ENCODE measurements around the gene CARS1.

The CARS1 gene

DNA sequence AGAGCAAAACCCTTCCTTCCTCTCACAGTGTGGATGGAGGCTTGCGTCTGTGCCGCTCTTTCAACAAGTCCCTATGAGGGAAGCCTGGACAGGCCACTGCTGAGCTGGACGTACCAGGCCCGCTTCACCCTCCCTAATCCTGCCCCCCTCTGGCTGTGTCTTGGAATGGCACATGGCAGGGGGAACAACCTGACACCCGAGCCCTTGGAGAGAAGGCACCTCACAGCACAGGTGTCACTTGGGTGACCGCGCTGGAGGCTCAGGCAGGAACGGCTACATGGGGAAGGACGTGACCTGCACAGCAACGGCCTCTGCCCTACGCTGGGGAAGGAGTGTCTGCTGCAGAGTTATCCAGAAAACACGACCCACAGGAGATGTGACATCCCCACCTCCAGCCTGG, 11.0 kb downstream of the CARS1 start:
- DNase-seq = no peak
- H3K36me3 Mint-ChIP-seq (ENCODE audit: insufficient read depth) = peaks cover 18% of the 10 kb centered on the region
- no peak overlapping the region for H3K27ac Mint-ChIP-seq
- no peaks in the 10 kb centered on the region for H3K27me3 Mint-ChIP-seq
- no peaks in the 10 kb centered on the region for H3K9me3 Mint-ChIP-seq
- no peak overlapping the region for H3K4me3 Mint-ChIP-seq
- peaks cover 24 to 39% of the 10 kb centered on the region in 2 donors for H3K4me1 Mint-ChIP-seq (ENCODE audit: low read depth in 2 of 2)
- no peak for ATAC-seq (replicated peaks)

DNA sequence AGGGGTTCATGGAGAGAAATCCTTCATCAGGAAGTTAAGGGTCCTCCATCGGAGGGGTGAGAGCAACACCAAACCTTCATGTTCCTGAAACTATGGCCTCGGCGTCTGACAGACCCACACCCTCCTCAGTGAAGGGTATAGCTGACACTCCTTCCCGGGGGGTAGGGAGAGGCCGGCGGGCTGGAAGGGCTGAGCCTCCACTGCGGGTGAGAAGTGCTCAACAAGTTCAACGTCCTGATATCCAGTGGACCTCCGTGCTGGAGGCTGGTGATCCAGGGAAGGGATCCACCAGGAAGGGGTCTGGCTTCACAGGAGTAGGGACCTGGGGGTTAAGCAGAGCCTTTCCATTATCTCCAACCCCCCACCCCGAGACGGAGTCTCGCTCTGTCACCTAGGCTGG, 12.3 kb downstream of the CARS1 start:
- H3K9me3 Mint-ChIP-seq = no peaks in the 10 kb centered on the region
- no peak overlapping the region for H3K4me3 Mint-ChIP-seq
- H3K4me1 Mint-ChIP-seq (ENCODE audit: low read depth in 2 of 2) = peaks cover 12 to 26% of the 10 kb centered on the region in 2 donors
- no peaks in the 10 kb centered on the region for H3K27me3 Mint-ChIP-seq
- peak overlapping the region; percentile 66 to 69 for H3K27ac Mint-ChIP-seq
- H3K36me3 Mint-ChIP-seq (ENCODE audit: insufficient read depth) = peaks cover 21% of the 10 kb centered on the region
- ATAC-seq (replicated peaks) = no peak
- DNase-seq = no peak

DNA sequence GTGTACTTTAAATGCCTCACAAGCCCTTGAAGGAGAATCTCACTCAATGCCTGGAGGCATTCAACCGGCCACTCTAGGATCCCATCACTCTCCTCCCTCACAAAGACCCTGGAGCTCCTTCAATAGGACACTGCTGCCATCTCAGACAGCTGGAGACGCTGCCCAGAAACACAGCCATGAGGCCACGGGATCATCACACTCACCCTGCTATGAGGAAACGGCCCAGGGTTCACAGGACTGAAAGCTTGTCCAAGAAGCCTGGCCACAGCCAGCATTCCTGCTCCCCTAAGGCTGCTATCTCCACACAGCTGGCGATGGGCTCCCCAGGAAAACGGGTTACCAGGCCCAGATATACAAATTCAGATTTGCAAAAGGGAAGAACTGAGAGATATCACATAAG, 13.2 kb downstream of the CARS1 start:
- Mint-ChIP-seq H3K27me3 (no peaks in the 10 kb centered on the region), H3K4me1 (ENCODE audit: low read depth in 2 of 2) (peaks cover 4 to 18% of the 10 kb centered on the region in 2 donors), H3K36me3 (ENCODE audit: insufficient read depth) (peaks cover 23% of the 10 kb centered on the region), H3K27ac (peak overlapping the region; percentile 66 to 69), H3K9me3 (no peaks in the 10 kb centered on the region), H3K4me3 (no peak overlapping the region)
- DNase-seq (no peak), ATAC-seq (replicated peaks) (no peak)

DNA sequence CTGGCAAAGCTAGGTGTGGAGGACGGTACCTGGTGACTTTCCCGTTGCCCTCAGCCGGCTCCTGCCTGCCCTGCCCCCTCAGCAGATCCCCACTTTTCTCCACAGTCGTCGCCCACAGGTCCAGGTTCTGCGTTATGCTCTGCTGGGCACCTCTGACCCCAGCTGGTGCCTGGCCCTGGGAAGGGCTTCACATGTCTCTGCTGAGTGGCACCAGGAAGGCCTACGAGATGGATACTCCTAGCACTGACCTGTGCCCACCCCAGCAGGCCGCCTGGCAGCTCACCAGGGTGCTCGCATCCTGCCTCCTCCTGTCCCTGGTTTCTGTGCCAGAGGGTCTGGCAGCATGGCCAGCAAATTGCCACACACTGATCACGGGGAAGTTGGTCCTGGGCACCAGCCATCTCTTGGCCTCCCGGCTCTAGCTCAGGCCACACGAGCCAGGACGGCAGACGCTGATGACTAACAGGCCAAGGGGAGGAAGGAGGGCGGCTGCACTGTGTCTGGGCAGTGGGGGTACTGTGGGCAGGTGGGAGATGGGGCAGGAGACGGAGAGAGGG, 13.8 kb downstream of the CARS1 start:
- no peaks in the 10 kb centered on the region for H3K9me3 Mint-ChIP-seq
- DNase-seq (no peak), ATAC-seq (replicated peaks) (no peak)
- H3K27me3 Mint-ChIP-seq = no peaks in the 10 kb centered on the region
- H3K4me3 Mint-ChIP-seq = no peak overlapping the region
- peaks cover 4 to 18% of the 10 kb centered on the region in 2 donors for H3K4me1 Mint-ChIP-seq (ENCODE audit: low read depth in 2 of 2)
- peak overlapping the region; percentile 66 to 69 for H3K27ac Mint-ChIP-seq
- peaks cover 28% of the 10 kb centered on the region for H3K36me3 Mint-ChIP-seq (ENCODE audit: insufficient read depth)

DNA sequence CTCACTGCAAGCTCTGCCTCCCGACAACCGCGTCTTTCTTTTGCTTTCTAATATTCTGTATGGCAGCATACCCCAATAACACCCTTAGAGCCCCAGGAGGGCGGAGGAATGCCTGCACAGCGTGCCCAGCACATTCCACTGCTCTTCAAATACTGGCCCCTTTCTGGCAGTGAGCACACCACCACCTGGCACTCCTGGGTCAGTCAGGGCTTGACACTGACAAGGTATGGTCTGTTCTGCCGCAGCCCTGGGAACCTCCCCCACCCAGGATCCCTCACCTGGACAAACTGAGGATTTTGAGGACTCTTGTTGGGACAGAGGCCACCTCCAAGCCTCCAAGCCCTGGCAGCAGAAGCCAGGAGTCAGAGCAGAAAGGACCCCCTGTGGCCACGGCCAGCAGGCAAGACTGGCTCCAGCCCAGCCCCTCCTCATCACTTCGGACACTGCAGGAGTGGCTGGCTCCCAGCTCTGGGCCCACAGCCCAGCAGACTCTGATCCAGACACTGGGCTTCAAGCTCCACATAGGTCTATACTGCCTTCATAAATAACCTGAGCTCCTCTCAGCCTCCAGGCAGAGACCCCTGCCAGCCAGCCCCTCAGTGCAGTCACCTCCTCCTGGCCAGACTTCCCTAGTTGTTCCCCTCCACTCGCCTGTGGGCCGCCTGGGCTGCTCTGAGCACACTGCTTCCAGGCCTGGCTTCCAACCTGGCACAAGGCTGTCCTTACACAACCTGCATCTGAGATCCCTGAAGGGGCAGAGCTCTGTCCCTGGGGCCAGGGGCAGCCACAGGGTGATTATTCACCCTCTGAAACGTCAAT, 14.5 kb downstream of the CARS1 start:
- Mint-ChIP-seq H3K4me3 (no peak overlapping the region), H3K36me3 (ENCODE audit: insufficient read depth) (peaks cover 32% of the 10 kb centered on the region), H3K9me3 (no peaks in the 10 kb centered on the region), H3K27ac (peak overlapping the region; percentile 66 to 69), H3K4me1 (ENCODE audit: low read depth in 2 of 2) (peaks cover 4 to 20% of the 10 kb centered on the region in 2 donors), H3K27me3 (no peaks in the 10 kb centered on the region)
- ATAC-seq (replicated peaks) = no peak
- no peak for DNase-seq

DNA sequence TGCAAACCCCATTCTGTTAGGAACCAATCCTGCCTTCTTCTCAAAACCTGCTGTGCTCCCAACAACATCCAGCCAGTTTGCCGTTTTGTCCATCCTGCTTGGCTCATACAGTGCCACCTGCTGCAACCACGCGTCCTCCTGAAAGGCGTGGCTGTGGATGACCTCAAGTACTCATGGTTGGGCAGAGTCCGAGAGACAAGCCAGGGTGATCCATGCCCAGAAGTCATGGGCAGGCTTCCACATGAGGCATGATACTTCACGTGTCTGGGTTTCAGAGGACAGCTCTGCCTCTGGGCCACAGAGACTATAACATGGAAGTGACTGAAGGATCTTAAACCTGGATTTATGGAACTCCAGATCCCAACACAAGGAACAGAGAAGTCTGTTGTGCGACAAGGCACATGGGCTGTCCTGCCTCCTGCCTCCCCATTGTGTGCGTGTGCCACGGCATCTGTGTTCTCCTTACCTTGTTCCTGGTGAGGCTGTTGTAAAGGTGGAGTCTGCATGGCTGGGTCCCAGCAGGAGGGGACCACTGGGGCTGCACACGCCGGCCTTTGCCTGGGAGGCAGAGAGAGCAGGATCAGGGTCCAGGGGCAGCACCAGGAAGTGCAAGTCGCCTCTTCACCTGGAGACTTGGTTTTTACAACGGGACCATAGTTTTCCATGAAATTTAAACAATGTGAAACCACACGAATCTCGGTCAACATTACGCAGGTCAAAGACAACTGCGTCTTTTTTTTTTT, 15.4 kb downstream of the CARS1 start:
- peaks cover 11 to 26% of the 10 kb centered on the region in 2 donors for H3K4me1 Mint-ChIP-seq (ENCODE audit: low read depth in 2 of 2)
- H3K36me3 Mint-ChIP-seq (ENCODE audit: insufficient read depth) = peaks cover 41% of the 10 kb centered on the region
- ATAC-seq (replicated peaks) = no peak
- no peaks in the 10 kb centered on the region for H3K27me3 Mint-ChIP-seq
- no peak overlapping the region for H3K27ac Mint-ChIP-seq
- H3K9me3 Mint-ChIP-seq = no peaks in the 10 kb centered on the region
- DNase-seq = no peak
- no peak overlapping the region for H3K4me3 Mint-ChIP-seq

DNA sequence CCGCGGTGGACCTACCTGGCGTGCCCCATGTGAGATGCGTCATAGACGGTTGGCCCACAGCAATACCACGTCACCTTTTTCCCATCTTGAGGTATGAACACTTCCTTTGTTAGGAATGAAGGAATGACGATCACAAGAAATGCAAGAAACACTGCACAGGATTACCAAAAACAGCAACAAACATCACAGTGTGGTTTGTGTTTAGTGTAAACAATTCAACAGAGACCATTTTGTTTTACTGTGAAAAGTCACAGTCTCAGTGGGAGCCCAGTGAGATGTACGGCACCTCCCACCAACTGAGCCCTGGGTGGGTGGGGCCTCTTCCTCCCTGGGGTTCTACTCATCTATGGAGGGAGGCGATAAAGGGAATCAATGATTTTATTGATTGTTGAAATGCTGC, 16.3 kb downstream of the CARS1 start:
- H3K36me3 Mint-ChIP-seq (ENCODE audit: insufficient read depth) = peaks cover 51% of the 10 kb centered on the region

DNA sequence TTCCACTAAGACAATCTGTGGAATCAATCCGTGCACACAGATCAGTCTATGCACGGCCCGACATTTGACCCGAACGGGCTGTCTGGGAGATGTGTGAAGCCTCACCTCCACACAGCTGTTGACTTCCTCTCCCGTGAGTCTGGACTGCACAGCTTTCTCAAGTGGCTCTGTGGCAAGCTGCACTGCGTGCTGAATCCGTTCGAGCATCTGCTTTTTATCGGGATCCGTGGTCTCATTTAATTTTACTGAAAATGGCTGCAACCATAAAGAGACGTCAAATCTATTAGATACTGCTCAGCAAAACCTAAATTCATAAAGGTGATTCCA, 19.3 kb downstream of the CARS1 start:
- H3K36me3 Mint-ChIP-seq (ENCODE audit: insufficient read depth) = peaks cover 64% of the 10 kb centered on the region
- DNase-seq (no peak), ATAC-seq (replicated peaks) (no peak)
- H3K27me3 Mint-ChIP-seq = no peaks in the 10 kb centered on the region
- H3K9me3 Mint-ChIP-seq = no peaks in the 10 kb centered on the region
- H3K27ac Mint-ChIP-seq = peak overlapping the region in 1 of 2 donors; percentile 66
- H3K4me1 Mint-ChIP-seq (ENCODE audit: low read depth in 2 of 2) = peaks cover 14 to 20% of the 10 kb centered on the region in 2 donors
- H3K4me3 Mint-ChIP-seq = no peak overlapping the region

More for the DNA sequence above, 16.3 kb downstream of the CARS1 start:
- Mint-ChIP-seq H3K4me1 (ENCODE audit: low read depth in 2 of 2) (peaks cover 17 to 33% of the 10 kb centered on the region in 2 donors), H3K27me3 (no peaks in the 10 kb centered on the region), H3K9me3 (no peaks in the 10 kb centered on the region), H3K27ac (peak overlapping the region in 1 of 2 donors; percentile 32), H3K4me3 (no peak overlapping the region)
- ATAC-seq (replicated peaks) (no peak), DNase-seq (no peak)

DNA sequence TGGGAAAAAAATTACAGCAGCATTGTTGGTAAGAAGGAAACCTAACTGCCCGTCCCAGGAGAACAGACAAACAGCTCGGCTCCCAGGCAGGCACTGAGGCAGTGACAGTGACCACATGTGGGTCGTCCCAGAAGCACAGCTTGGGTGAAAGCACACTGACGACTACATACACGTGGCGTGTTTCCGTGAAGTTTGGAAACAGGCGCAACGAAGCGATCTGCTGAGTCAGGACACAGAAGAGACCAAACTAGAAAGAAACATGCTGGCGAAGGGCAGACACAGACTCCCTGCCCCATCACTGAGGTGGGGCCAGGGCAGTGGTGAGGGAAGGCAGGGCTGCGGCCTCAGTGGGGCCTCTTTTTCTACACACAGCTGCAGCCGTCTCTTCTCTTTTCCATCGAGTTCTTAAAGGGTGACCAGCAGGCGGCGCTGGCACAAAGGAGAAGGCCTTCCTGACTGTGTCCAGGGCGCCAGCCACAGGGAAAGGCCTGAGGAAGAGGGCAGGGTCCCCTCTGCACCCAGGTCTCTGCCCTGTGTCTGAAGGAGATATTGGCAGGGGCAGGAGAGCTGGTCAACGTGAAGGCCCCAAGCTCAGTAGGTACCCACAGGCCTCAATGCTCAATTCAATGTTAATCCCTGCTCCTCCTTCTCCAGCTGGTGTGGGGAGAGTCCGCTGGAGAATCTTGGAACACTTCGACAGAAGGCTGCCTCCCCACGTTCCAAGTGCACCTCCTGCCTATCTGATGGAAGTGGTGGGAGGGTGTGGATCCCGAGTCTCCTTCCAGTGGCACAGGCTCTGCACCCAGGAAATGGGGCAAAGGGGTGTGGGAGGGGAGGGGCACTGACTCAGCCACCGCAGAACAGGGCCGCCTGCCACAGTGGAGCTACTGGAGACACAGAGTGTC, 19.9 kb downstream of the CARS1 start:
- Mint-ChIP-seq H3K4me1 (ENCODE audit: low read depth in 2 of 2) (peaks cover 18 to 20% of the 10 kb centered on the region in 2 donors), H3K27me3 (no peaks in the 10 kb centered on the region), H3K9me3 (no peaks in the 10 kb centered on the region), H3K4me3 (peak overlapping the region in 1 of 2 donors; percentile 19), H3K27ac (peak overlapping the region; percentile 44 to 66), H3K36me3 (ENCODE audit: insufficient read depth) (peaks cover 67% of the 10 kb centered on the region)
- ATAC-seq (replicated peaks) = peak; percentile 89
- DNase-seq = peak in 2 of 3 experiments; percentile 38 to 40

DNA sequence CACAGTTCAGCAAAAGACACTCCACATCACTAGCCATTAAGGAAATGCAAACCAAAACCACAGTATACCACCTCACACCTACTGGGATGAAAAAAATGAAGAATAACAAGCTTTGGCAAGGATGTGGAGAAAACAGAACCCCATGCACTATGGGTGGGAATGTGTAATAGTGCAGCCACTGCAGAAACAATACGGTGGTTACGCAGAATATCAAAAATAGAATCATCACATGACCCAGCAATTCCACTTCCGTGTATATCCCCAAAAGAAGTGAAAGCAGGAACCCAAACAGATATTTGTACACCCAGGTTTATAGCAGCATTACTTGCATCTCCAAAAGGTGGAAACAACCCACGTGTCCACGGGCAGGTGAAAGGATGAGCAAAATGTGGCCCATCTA, 20.8 kb downstream of the CARS1 start:
- H3K4me3 Mint-ChIP-seq = no peak overlapping the region
- H3K4me1 Mint-ChIP-seq (ENCODE audit: low read depth in 2 of 2) = peaks cover 22% of the 10 kb centered on the region in 2 donors
- H3K27ac Mint-ChIP-seq = peak overlapping the region in 1 of 2 donors; percentile 66
- no peak for DNase-seq
- H3K9me3 Mint-ChIP-seq = no peaks in the 10 kb centered on the region
- no peaks in the 10 kb centered on the region for H3K27me3 Mint-ChIP-seq
- ATAC-seq (replicated peaks) = no peak
- H3K36me3 Mint-ChIP-seq (ENCODE audit: insufficient read depth) = peaks cover 70% of the 10 kb centered on the region

DNA sequence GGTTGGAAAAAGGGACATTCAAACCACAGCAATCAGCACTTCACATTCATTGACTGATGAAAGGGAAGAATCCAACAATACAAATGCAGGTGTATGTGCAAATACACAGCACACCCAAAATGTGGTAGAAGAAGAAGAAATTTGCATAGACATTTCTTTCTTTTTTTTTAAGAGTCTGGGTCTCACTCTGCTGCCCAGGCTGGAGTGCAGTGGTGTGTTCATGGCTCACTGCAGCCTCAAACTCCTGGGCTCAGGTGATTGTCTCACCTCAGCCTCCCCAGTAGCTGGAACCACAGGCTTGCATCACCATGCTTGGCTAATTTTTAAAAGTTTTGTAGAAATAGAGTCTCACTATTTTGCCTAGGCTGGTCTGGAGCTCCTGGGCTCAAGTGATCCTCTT, 21.9 kb downstream of the CARS1 start:
- Mint-ChIP-seq H3K27ac (peak overlapping the region in 1 of 2 donors; percentile 42), H3K4me1 (ENCODE audit: low read depth in 2 of 2) (peaks cover 22 to 26% of the 10 kb centered on the region in 2 donors), H3K27me3 (no peaks in the 10 kb centered on the region), H3K4me3 (no peak overlapping the region), H3K9me3 (no peaks in the 10 kb centered on the region), H3K36me3 (ENCODE audit: insufficient read depth) (peaks cover 69% of the 10 kb centered on the region)
- DNase-seq (no peak), ATAC-seq (replicated peaks) (no peak)

DNA sequence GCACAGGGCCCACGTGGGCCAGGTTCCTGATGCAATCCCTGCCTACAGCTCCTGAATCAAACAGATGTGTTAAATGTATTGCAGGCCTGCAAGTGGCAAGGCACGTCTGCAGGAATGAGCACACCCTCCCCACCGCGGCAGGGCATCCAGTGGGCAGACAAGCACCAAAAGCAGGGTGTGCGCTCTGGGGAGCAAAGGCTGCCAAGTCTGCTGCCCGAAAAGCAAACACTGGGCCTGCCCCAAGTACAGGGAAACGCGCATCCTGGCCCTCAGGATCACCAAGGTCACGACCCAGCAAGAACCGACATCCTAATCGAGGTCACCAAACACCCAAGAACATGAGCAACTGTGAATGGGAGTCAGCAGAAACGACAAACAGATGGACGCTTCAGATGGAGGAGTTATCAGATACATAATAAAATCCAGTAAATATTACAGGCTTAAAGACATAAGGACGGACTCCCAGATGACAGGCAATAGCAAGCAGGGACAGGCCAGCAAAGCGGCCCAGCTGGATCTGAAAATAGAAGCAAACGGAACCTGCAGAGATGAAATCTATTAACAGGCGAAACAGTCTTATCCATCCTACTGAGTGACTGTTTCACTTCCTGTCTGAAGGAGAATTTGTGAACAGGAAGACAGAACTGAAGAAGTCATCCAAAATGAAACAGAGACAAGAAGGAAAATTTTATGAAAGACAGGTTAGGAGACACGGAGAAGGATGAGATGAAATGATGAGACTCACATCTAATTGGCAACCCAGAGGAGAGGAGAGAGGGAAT, 26.7 kb downstream of the CARS1 start:
- ATAC-seq (replicated peaks) (no peak), DNase-seq (no peak)
- peak overlapping the region; percentile 57 to 59 for H3K27ac Mint-ChIP-seq
- H3K9me3 Mint-ChIP-seq = no peaks in the 10 kb centered on the region
- peaks cover 52% of the 10 kb centered on the region for H3K36me3 Mint-ChIP-seq (ENCODE audit: insufficient read depth)
- H3K27me3 Mint-ChIP-seq = no peaks in the 10 kb centered on the region
- H3K4me1 Mint-ChIP-seq (ENCODE audit: low read depth in 2 of 2) = peaks cover 3 to 12% of the 10 kb centered on the region in 2 donors
- H3K4me3 Mint-ChIP-seq = no peak overlapping the region
